GM18526 (cell line): ENCODE data around the gene MYO5C.

Experiments
- POLR2A ChIP-seq: IDR thresholded peaks from 3 replicates; pipeline ENCODE4 v1.6.1; 2011; ENCODE audit not compliant: insufficient read length; ENCODE audit errors: extremely low read depth

The MYO5C gene

GRCh38 chr15:52220937-52221660 lies 74.5 kb downstream of the MYO5C start:
- TF ChIP-seq POLR2A = no peak

- no peak for TF ChIP-seq POLR2A
Measured at GRCh38 chr15:52220251-52220650, 75.4 kb downstream of the MYO5C start.

GRCh38 chr15:52218816-52219215 lies 76.8 kb downstream of the MYO5C start:
- no peak for TF ChIP-seq POLR2A

GRCh38 chr15:52218371-52218770 lies 77.2 kb downstream of the MYO5C start:
- no peak for TF ChIP-seq POLR2A

- TF ChIP-seq POLR2A = no peak
Measured at GRCh38 chr15:52217186-52217585, 78.4 kb downstream of the MYO5C start.

- TF ChIP-seq POLR2A = no peak
Measured at GRCh38 chr15:52214553-52214952, 81.1 kb downstream of the MYO5C start.

GRCh38 chr15:52213206-52213605 lies 82.4 kb downstream of the MYO5C start:
- no peak for TF ChIP-seq POLR2A

GRCh38 chr15:52208306-52208946 lies 87.2 kb downstream of the MYO5C start:
- TF ChIP-seq POLR2A = no peak

GRCh38 chr15:52207191-52207590 lies 88.4 kb downstream of the MYO5C start:
- no peak for TF ChIP-seq POLR2A

GRCh38 chr15:52206446-52206845 lies 89.2 kb downstream of the MYO5C start:
- no peak for TF ChIP-seq POLR2A

- TF ChIP-seq POLR2A = no peak
Measured at GRCh38 chr15:52204657-52205056, 90.9 kb downstream of the MYO5C start.

GRCh38 chr15:52200831-52201365 lies 94.7 kb downstream of the MYO5C start:
- TF ChIP-seq POLR2A = no peak

GRCh38 chr15:52199271-52199670 lies 96.3 kb downstream of the MYO5C start:
- no peak for TF ChIP-seq POLR2A

- no peak for TF ChIP-seq POLR2A
Measured at GRCh38 chr15:52196891-52197290, 98.7 kb downstream of the MYO5C start.

- no peak for TF ChIP-seq POLR2A
Measured at GRCh38 chr15:52193791-52194190, 101.8 kb downstream of the MYO5C start.

- no peak for TF ChIP-seq POLR2A
Measured at GRCh38 chr15:52193321-52193720, 102.3 kb downstream of the MYO5C start.
